Activated CD8-positive, alpha-beta memory T cell treated with anti-CD3 and anti-CD28 coated beads for 36 hours (primary cell): ENCODE data around the gene PPP1R16B. TPM values are rescaled to one million over a fixed set of nuclear protein-coding genes. Genes with fewer than 3 reads are reported as not detected.
"Not testable (repeated sequence)": the region's sequence is repeated elsewhere in the genome, so short reads cannot be mapped to it uniquely, and the experiment has no call there.

Experiments used
- CTCF ChIA-PET: fragments of 350-600 bp; sonication (Branson Sonifier 250); formaldehyde crosslinking; loops from one replicate; lab custom pipeline; 2021; ENCODE audit warnings: antibody characterized with exemption; lab: Charles Lee
- POLR2A ChIA-PET: fragments of 350-600 bp; sonication (Branson Sonifier 250); formaldehyde crosslinking; loops from one replicate; lab custom pipeline; 2021; ENCODE audit warnings: antibody characterized with exemption; lab: Charles Lee
- total RNA-seq, 2 experiments: library from RNA; stranded (reverse); gene quantifications; one replicate each; pipeline ENCODE4 v1.2.3, GENCODE V29; 2021

Gene PPP1R16B
- total RNA-seq, 2 experiments from 2014 or later: 156 to 164 TPM

- ChIA-PET CTCF (interaction anchor here (1.2 kb wide), 1 partner anchor 31 kb away, joined by 4 read pairs; no protein-coding TSS in a partner anchor), POLR2A (no interaction called here)
Measured at GRCh38 chr20:38812182-38812581, 6.7 kb downstream of the PPP1R16B start.

GRCh38 chr20:38812709-38813573 is 7.4 kb downstream of the PPP1R16B start:
- POLR2A ChIA-PET: no interaction called here

DNA sequence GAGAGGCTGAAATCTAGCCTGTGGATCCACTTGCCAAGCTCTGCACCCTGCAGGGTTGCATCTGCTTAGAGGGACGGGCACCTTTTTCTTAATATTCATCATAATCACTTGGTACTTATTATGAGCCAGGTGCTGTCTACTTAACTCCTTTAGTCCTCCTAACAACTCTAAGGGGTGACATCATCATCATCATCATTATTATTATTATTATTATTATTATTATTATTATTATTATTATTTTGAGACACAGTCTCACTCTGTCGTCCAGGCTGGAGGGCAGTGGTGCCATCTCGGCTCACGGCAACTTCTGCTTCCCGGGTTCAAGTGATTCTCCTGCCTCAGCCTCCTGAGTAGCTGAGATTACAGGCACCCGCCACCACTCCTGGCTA is 8.1 kb downstream of the PPP1R16B start:
- CTCF ChIA-PET: not testable (repeated sequence)

More at GRCh38 chr20:38812709-38813573, 7.4 kb downstream of the PPP1R16B start:
- CTCF ChIA-PET: no interaction called here

DNA sequence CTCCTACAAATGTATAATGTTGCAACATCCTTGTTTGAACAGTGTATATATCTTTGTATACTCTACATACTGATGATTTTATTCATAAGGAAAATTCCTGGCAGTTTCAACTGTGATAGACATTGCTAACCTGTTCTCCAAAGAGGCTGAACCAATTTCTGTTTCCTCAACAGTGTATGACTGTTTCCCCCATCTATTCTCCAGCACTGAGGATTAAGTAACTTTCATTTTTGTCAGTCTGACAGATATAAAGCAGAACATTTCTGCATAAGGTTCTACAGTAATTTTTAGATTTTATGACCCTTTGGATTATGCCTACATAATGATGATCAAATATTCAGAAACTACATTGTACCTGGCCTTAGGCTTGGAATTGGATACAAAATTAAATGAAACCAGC is 9.9 kb downstream of the PPP1R16B start:
- POLR2A ChIA-PET: no interaction called here
- CTCF ChIA-PET: interaction anchor here (0.6 to 1.3 kb wide), 3 partner anchors 9 to 47 kb away, joined by 3 to 4 read pairs (median 3); no protein-coding TSS in a partner anchor

More for the DNA sequence above, 8.1 kb downstream of the PPP1R16B start:
- POLR2A ChIA-PET: not testable (repeated sequence)

- CTCF ChIA-PET: interaction anchor here (0.9 to 1.0 kb wide), 3 partner anchors 9 to 67 kb away, joined by 3 read pairs; no protein-coding TSS in a partner anchor
Measured at GRCh38 chr20:38818113-38819065, 12.9 kb downstream of the PPP1R16B start.

DNA sequence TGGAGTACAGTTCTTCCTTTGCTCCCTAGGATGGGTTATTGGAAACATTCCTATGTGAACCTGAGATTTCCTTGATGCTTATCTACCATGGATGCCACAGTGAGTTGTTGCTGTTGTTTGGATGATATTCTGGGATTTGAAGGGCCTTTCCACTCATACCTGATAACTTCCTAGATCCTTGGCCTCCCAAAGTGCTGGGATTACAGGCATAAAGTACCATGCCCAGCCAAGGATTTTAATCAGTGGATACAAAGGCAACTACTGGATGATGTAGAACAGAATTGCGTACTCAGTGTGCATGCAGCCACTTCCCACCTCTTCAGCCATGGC is 20.0 kb downstream of the PPP1R16B start:
- POLR2A ChIA-PET: no interaction called here
- CTCF ChIA-PET: interaction anchor here (1.2 kb wide), 1 partner anchor 53 kb away, joined by 3 read pairs; no protein-coding TSS in a partner anchor

More at GRCh38 chr20:38818113-38819065, 12.9 kb downstream of the PPP1R16B start:
- POLR2A ChIA-PET: interaction anchor here (0.5 to 0.9 kb wide), 2 partner anchors 9 to 77 kb away, joined by 4 to 12 read pairs; no protein-coding TSS in a partner anchor

- CTCF ChIA-PET: interaction anchor here (1.2 kb wide), 1 partner anchor 53 kb away, joined by 3 read pairs; no protein-coding TSS in a partner anchor
- POLR2A ChIA-PET: interaction anchor here (0.6 kb wide), 1 partner anchor 104 kb away, joined by 3 read pairs; no protein-coding TSS in a partner anchor
Measured at GRCh38 chr20:38825901-38826625, 20.6 kb downstream of the PPP1R16B start.

DNA sequence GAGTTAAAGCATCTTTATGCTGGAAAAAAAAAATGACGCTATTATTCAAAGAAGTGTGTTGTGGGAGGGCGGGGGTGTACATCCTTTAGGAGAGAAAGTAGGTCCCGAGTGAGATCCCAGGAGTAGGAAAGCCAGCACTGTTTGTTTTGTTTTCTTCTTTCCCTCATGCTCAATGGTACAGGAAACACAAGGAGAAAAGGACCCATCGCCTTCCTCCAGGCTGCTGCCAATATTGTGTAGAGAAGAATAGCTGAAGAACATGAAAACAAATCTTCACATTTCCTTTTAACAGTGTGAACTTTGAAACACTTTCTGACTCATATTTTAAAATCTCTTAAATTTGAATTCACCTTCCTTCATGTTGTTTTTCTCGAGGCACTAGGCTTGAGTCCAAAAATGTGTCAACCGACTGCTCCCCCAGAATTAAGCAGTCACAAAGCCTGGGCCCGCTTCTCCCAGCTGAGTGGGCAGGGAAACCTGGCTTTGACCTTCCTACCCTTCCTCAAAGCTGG is 22.3 kb downstream of the PPP1R16B start:
- ChIA-PET CTCF (interaction anchor here (1.3 kb wide), 1 partner anchor 10 kb away, joined by 3 read pairs; no protein-coding TSS in a partner anchor), POLR2A (interaction anchor here (0.8 kb wide), 1 partner anchor 20 kb away, joined by 6 read pairs; no protein-coding TSS in a partner anchor)

- POLR2A ChIA-PET: no interaction called here
- CTCF ChIA-PET: interaction anchor here (1.3 kb wide), 1 partner anchor 11 kb away, joined by 3 read pairs; no protein-coding TSS in a partner anchor
Measured at GRCh38 chr20:38828514-38829295, 23.2 kb downstream of the PPP1R16B start.

- ChIA-PET CTCF (no interaction called here), POLR2A (no interaction called here)
Measured at GRCh38 chr20:38829296-38829875, 23.9 kb downstream of the PPP1R16B start.

GRCh38 chr20:38830356-38830755 is 24.9 kb downstream of the PPP1R16B start:
- ChIA-PET CTCF (interaction anchor here (1.0 kb wide), 1 partner anchor 64 kb away, joined by 3 read pairs; no protein-coding TSS in a partner anchor), POLR2A (no interaction called here)

- POLR2A ChIA-PET: no interaction called here
- CTCF ChIA-PET: interaction anchor here (1.0 kb wide), 1 partner anchor 63 kb away, joined by 3 read pairs; no protein-coding TSS in a partner anchor
Measured at GRCh38 chr20:38831049-38831691, 25.7 kb downstream of the PPP1R16B start.

- CTCF ChIA-PET: no interaction called here
- POLR2A ChIA-PET: no interaction called here
Measured at GRCh38 chr20:38831995-38832620, 26.6 kb downstream of the PPP1R16B start.

DNA sequence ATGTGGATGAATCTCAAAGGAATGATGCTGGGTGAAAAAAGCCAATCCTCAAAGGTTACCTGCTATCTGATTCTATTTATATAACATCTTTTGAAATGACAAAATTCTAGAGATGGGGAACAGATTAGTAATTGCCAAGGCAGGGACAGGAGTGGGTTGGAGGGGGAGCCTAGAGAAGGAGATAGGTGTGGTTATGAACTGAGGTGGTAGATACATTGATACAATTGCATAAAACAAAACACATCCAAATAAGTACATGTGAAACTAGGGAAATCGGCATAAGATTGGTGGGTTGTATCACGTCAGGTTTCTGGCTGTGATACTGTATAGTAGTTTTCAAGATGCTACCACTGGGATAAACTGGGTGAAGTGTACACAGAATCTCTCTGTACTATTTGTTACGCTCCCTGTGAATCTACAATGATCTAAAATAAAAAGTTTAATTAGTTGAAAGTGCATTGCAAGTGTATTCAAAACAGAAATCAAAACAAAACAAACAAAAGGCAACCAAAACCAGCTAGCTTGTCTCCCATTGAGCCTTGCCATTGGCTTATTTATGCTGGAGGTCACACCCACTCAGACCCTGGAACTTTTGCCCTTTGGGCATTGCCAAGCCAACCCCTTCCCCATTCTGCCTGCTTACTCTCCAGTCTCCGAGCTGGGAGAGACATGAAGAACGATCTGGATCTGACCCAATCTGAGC is 27.8 kb downstream of the PPP1R16B start:
- ChIA-PET CTCF (interaction anchor here (1.8 kb wide), 1 partner anchor 40 kb away, joined by 10 read pairs; no protein-coding TSS in a partner anchor), POLR2A (interaction anchor here (0.6 to 0.9 kb wide), 2 partner anchors 20 to 27 kb away, joined by 3 read pairs; no protein-coding TSS in a partner anchor)

DNA sequence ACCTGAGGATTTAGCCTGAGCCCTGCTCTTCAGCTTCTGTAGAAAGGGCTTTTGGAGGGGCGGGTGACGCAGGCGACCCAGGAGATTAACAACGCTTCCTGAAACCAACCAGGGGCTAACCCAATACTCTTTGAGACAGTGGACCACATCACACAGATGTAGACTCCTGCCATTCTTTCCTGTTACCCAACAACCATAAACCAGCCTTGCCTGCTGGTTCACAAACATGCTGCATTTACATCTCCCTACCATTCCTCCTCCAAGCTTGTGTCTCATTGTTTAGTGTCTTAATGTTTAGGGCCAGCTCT is 28.3 kb downstream of the PPP1R16B start:
- POLR2A ChIA-PET: interaction anchor here (0.6 to 0.9 kb wide), 2 partner anchors 20 to 27 kb away, joined by 3 read pairs; no protein-coding TSS in a partner anchor

More for the DNA sequence above, 28.3 kb downstream of the PPP1R16B start:
- CTCF ChIA-PET: interaction anchor here (1.8 kb wide), 1 partner anchor 40 kb away, joined by 10 read pairs; no protein-coding TSS in a partner anchor
